ENCODE data around the gene COL6A1. TPM values are rescaled to one million over a fixed set of nuclear protein-coding genes. Genes with fewer than 3 reads are reported as not detected.

COL6A1 gene
- total RNA-seq, 2 experiments from 2014 or later: 8.0 to 8.5 TPM

DNA sequence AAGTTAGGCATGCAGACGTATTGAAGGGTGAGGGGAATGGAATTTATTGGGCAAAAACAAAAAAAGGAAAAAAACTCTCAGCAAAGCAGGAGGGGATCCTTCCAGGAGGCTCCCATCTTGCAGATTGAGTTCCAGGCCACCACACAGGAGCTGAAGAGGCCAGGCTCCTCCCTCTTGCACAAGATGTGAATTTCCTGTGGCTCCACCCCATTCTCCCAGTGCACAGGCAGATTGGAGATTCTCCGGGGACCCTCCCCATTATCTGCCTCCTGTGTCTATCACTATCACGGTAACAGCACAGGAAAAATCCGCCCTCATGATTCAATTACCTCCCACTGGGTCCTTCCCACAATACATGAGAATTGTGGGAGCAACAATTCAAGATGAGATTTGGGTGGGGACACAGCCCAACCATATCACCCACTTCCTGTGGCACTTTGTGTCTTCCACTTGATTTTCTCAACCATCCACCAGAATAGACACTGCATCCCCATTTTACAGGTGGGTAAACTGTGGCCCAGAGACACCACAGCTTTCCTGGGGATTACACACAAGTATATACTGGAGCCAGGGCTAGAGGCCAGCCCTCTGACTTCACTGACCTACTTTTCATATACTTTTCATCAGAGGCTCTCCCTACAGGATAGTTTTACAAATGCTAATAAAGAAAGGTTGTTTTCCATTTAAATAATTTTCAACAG, 18.9 kb upstream of the COL6A1 start:
- intact Hi-C loops (cut with DNase I, micrococcal nuclease): no loop called here
- Mint-ChIP-seq H3K27me3 (peaks cover 31% of the 10 kb centered on the region), H3K4me1 (ENCODE audit: low read depth) (no peaks in the 10 kb centered on the region), H3K36me3 (ENCODE audit: low read depth) (no peaks in the 10 kb centered on the region), H3K27ac (no peak overlapping the region), H3K4me3 (no peak overlapping the region), H3K9me3 (peaks cover 12% of the 10 kb centered on the region)
- Histone ChIP-seq H3K4me1 (ENCODE audit: insufficient read depth, low read length) (no peaks in the 10 kb centered on the region), H3K4me3 (ENCODE audit: low read length) (no peak overlapping the region), H3K27me3 (ENCODE audit: control insufficient read depth in 1 of 2, insufficient read depth in 2 of 2, low read length in 2 of 2) (no peaks in the 10 kb centered on the region), H3K9me3 (ENCODE audit: control insufficient read depth in 1 of 2, insufficient read depth in 1 of 2, low read length in 2 of 2) (peaks cover 0 to 26% of the 10 kb centered on the region in 2 experiments), H3K36me3 (ENCODE audit: insufficient read depth, low read length) (no peaks in the 10 kb centered on the region), H3K27ac (ENCODE audit: low read depth in 1 of 2, low read length in 2 of 2) (no peak overlapping the region)
- ChIA-PET POLR2A (no interaction called here), CTCF (no interaction called here)
- TF ChIP-seq, protein P1, sequence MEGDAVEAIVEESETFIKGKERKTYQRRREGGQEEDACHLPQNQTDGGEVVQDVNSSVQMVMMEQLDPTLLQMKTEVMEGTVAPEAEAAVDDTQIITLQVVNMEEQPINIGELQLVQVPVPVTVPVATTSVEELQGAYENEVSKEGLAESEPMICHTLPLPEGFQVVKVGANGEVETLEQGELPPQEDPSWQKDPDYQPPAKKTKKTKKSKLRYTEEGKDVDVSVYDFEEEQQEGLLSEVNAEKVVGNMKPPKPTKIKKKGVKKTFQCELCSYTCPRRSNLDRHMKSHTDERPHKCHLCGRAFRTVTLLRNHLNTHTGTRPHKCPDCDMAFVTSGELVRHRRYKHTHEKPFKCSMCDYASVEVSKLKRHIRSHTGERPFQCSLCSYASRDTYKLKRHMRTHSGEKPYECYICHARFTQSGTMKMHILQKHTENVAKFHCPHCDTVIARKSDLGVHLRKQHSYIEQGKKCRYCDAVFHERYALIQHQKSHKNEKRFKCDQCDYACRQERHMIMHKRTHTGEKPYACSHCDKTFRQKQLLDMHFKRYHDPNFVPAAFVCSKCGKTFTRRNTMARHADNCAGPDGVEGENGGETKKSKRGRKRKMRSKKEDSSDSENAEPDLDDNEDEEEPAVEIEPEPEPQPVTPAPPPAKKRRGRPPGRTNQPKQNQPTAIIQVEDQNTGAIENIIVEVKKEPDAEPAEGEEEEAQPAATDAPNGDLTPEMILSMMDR (IDR thresholded peaks at IDR 0.05): no peak
- ATAC-seq (ENCODE audit: poor library complexity): no peak
- no peak for DNase-seq

DNA sequence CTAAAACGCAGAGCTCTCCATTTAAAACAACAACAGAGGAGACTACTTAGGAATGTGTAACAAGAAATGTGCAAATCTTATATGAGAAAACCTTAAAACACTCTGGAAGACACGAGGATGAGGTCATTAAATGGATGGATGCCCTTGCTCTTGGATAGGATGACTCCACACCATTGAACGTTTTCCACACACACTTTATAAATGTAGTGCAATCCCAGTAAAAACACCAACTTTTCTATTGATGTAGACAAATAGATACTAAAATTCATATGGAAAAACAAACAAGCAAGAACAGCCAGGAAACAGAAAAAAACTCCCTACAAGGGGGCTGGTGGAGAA, 18.4 kb upstream of the COL6A1 start:
- Mint-ChIP-seq H3K4me3 (no peak overlapping the region), H3K4me1 (ENCODE audit: low read depth) (no peaks in the 10 kb centered on the region), H3K27me3 (peaks cover 28% of the 10 kb centered on the region), H3K9me3 (peaks cover 12% of the 10 kb centered on the region), H3K36me3 (ENCODE audit: low read depth) (no peaks in the 10 kb centered on the region), H3K27ac (no peak overlapping the region)
- CTCF ChIA-PET: no interaction called here
- TF ChIP-seq, protein P1 (IDR thresholded peaks at IDR 0.05): no peak
- Histone ChIP-seq H3K27ac (ENCODE audit: low read depth in 1 of 2, low read length in 2 of 2) (no peak overlapping the region), H3K4me3 (ENCODE audit: low read length) (no peak overlapping the region), H3K36me3 (ENCODE audit: insufficient read depth, low read length) (no peaks in the 10 kb centered on the region), H3K4me1 (ENCODE audit: insufficient read depth, low read length) (no peaks in the 10 kb centered on the region), H3K27me3 (ENCODE audit: control insufficient read depth in 1 of 2, insufficient read depth in 2 of 2, low read length in 2 of 2) (no peaks in the 10 kb centered on the region), H3K9me3 (ENCODE audit: control insufficient read depth in 1 of 2, insufficient read depth in 1 of 2, low read length in 2 of 2) (peaks cover 0 to 26% of the 10 kb centered on the region in 2 experiments)
- DNase-seq (no peak), ATAC-seq (ENCODE audit: poor library complexity) (no peak)
- POLR2A ChIA-PET: no interaction called here
- intact Hi-C loops (cut with DNase I, micrococcal nuclease): no loop called here

DNA sequence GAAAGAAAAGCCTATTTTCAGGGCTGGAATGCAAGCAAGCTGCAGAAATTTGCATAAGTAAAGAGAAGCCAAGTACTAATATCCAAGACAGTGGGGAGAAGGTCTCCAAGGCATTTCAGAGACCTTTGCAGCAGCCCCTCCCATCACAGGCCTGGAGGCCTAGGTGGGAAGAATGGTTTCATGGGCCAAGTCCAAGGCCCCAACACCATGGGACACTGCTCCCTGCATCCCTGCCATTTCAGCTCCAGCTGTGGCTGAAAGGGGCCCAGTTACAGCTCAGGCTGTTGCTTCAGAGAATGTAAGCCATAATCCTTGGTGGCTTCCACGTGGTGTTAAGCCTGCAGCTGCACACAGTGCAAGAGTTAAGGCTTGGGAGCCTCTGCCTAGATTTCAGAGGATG, 16.9 kb upstream of the COL6A1 start:
- intact Hi-C loops (cut with DNase I, micrococcal nuclease): no loop called here
- H3K27ac ChIP-seq (ENCODE audit: low read depth in 1 of 2, low read length in 2 of 2): no peak overlapping the region

More for the DNA sequence above, 16.9 kb upstream of the COL6A1 start:
- ATAC-seq (ENCODE audit: poor library complexity): no peak
- Histone ChIP-seq H3K4me1 (ENCODE audit: insufficient read depth, low read length) (no peaks in the 10 kb centered on the region), H3K9me3 (ENCODE audit: control insufficient read depth in 1 of 2, insufficient read depth in 1 of 2, low read length in 2 of 2) (peaks cover 0 to 26% of the 10 kb centered on the region in 2 experiments), H3K36me3 (ENCODE audit: insufficient read depth, low read length) (no peaks in the 10 kb centered on the region), H3K4me3 (ENCODE audit: low read length) (no peak overlapping the region), H3K27me3 (ENCODE audit: control insufficient read depth in 1 of 2, insufficient read depth in 2 of 2, low read length in 2 of 2) (no peaks in the 10 kb centered on the region)
- no peaks in the 10 kb centered on the region for H3K4me1 Mint-ChIP-seq (ENCODE audit: low read depth)
- DNase-seq: no peak
- peaks cover 12% of the 10 kb centered on the region for H3K9me3 Mint-ChIP-seq
- POLR2A ChIA-PET: no interaction called here
- H3K27ac Mint-ChIP-seq: no peak overlapping the region
- CTCF ChIA-PET: no interaction called here
- H3K27me3 Mint-ChIP-seq: peaks cover 19% of the 10 kb centered on the region
- H3K4me3 Mint-ChIP-seq: no peak overlapping the region
- no peaks in the 10 kb centered on the region for H3K36me3 Mint-ChIP-seq (ENCODE audit: low read depth)
- TF ChIP-seq, protein P1 (IDR thresholded peaks at IDR 0.05): no peak

Measured in CD4-positive, alpha-beta T cell (primary cell).